A673 (cell line): Measurements from ENCODE around the gene SH2D4B.

Experiments
- EZH2 ChIP-seq: fragments of 200-600 bp; sonication (generic); IDR thresholded peaks from 2 replicates; pipeline ENCODE4 v1.6.1; 2017; ENCODE audit warnings: borderline replicate concordance, low read depth, mild to moderate bottlenecking, mixed read lengths, antibody characterized with exemption, low read length; ENCODE audit not compliant: poor library complexity, severe bottlenecking
- TF ChIP-seq, protein P1 (sequence below): fragments of 300-800, 200-600 bp; sonication (generic); conservative IDR thresholded peaks from 2 replicates; pipeline ENCODE4 v1.5.1; 2017; ENCODE audit warnings: low read depth, mild to moderate bottlenecking, antibody characterized with exemption, low read length, moderate library complexity, mixed read lengths

GRCh38 chr10:80602881-80603280 is 65.2 kb downstream of the SH2D4B start:
- TF ChIP-seq, protein P1, sequence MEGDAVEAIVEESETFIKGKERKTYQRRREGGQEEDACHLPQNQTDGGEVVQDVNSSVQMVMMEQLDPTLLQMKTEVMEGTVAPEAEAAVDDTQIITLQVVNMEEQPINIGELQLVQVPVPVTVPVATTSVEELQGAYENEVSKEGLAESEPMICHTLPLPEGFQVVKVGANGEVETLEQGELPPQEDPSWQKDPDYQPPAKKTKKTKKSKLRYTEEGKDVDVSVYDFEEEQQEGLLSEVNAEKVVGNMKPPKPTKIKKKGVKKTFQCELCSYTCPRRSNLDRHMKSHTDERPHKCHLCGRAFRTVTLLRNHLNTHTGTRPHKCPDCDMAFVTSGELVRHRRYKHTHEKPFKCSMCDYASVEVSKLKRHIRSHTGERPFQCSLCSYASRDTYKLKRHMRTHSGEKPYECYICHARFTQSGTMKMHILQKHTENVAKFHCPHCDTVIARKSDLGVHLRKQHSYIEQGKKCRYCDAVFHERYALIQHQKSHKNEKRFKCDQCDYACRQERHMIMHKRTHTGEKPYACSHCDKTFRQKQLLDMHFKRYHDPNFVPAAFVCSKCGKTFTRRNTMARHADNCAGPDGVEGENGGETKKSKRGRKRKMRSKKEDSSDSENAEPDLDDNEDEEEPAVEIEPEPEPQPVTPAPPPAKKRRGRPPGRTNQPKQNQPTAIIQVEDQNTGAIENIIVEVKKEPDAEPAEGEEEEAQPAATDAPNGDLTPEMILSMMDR: no peak
- no peak for TF ChIP-seq EZH2
